Loucy (cell line): ENCODE data around the gene RAPH1.

Experiments used
- EZH2phosphoT487 ChIP-seq: fragments of 200-600 bp; IDR thresholded peaks from 2 replicates; pipeline ENCODE4 v1.6.1; 2018; ENCODE audit warnings: antibody characterized with exemption, mild to moderate bottlenecking, moderate library complexity, borderline replicate concordance
- TF ChIP-seq, protein P1 (sequence below): fragments of 200-600 bp; sonication (generic); conservative IDR thresholded peaks from 2 replicates; pipeline ENCODE4 v1.5.1; 2014; ENCODE audit warnings: mild to moderate bottlenecking, antibody characterized with exemption, low read length

DNA sequence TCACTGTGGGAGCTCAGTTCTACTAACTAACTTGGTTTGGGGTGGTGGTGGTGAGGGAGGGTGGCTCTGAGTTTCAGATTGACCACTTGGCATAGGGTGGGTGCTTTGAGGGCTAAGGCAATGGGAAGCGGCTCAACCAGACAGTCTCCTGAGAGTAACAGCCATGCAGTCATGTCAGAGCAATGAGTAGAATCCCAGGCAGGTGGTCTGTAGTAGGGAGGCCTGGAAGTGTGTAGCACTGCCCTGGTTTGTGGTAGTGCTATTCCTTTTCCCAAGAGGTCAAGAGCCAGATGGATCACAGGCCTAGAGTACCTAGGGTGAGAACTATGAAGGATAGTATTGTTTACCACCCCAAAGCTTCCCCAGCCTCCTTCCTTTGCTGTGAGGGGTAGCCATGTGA lies 18.7 kb upstream of the RAPH1 start:
- TF ChIP-seq, protein P1, sequence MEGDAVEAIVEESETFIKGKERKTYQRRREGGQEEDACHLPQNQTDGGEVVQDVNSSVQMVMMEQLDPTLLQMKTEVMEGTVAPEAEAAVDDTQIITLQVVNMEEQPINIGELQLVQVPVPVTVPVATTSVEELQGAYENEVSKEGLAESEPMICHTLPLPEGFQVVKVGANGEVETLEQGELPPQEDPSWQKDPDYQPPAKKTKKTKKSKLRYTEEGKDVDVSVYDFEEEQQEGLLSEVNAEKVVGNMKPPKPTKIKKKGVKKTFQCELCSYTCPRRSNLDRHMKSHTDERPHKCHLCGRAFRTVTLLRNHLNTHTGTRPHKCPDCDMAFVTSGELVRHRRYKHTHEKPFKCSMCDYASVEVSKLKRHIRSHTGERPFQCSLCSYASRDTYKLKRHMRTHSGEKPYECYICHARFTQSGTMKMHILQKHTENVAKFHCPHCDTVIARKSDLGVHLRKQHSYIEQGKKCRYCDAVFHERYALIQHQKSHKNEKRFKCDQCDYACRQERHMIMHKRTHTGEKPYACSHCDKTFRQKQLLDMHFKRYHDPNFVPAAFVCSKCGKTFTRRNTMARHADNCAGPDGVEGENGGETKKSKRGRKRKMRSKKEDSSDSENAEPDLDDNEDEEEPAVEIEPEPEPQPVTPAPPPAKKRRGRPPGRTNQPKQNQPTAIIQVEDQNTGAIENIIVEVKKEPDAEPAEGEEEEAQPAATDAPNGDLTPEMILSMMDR, result no peak
- TF ChIP-seq EZH2phosphoT487, result no peak
